ENCODE measurements around the gene TENM4.

The TENM4 gene

GRCh38 chr11:79434283-79434682, 6.5 kb downstream of the TENM4 start:
- TF ChIP-seq CTCF (IDR thresholded peaks at IDR 0.05; ENCODE audit: extremely low read depth, insufficient read depth, missing control alignments) = no peak
- in situ Hi-C loops (cut with MboI; ENCODE audit: low pct_unique_long_range_greater_than_20kb, low sequenced_read_pairs, unreplicated experiment) = no loop called here

DNA sequence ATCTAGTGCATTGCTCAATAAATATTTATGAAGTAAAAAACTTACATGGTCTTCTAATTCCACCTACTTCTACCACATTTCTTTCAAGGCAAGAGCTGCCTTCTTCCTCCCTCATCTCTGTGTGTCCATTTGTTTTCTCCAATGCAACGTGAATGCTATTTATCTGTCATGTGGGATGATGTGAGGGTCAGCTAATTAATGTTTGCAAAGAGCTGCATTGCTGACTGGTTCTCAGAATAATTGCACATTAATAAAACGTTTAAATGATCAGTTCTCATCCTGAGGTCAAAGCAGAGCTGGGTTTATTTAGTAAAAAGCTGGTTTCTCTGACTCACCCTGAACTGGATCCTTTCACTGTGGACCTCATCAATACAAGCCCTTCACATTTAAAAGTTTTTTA, 8.7 kb downstream of the TENM4 start:
- in situ Hi-C loops (cut with MboI; ENCODE audit: low pct_unique_long_range_greater_than_20kb, low sequenced_read_pairs, unreplicated experiment) = no loop called here
- TF ChIP-seq CTCF (IDR thresholded peaks at IDR 0.05; ENCODE audit: extremely low read depth, insufficient read depth, missing control alignments) = no peak
- DNase-seq (ENCODE audit: low spot score) = no peak

More at GRCh38 chr11:79434283-79434682, 6.5 kb downstream of the TENM4 start:
- DNase-seq (ENCODE audit: low spot score) = peak; percentile 29

- no peak for DNase-seq (ENCODE audit: low spot score)
- no peak for TF ChIP-seq CTCF (IDR thresholded peaks at IDR 0.05; ENCODE audit: extremely low read depth, insufficient read depth, missing control alignments)
- in situ Hi-C loops (cut with MboI; ENCODE audit: low pct_unique_long_range_greater_than_20kb, low sequenced_read_pairs, unreplicated experiment) = no loop called here
Observed at GRCh38 chr11:79431535-79431934, 9.3 kb downstream of the TENM4 start.

GRCh38 chr11:79430280-79430679, 10.6 kb downstream of the TENM4 start:
- no peak for DNase-seq (ENCODE audit: low spot score)
- TF ChIP-seq CTCF (IDR thresholded peaks at IDR 0.05; ENCODE audit: extremely low read depth, insufficient read depth, missing control alignments) = no peak
- in situ Hi-C loops (cut with MboI; ENCODE audit: low pct_unique_long_range_greater_than_20kb, low sequenced_read_pairs, unreplicated experiment) = no loop called here

DNA sequence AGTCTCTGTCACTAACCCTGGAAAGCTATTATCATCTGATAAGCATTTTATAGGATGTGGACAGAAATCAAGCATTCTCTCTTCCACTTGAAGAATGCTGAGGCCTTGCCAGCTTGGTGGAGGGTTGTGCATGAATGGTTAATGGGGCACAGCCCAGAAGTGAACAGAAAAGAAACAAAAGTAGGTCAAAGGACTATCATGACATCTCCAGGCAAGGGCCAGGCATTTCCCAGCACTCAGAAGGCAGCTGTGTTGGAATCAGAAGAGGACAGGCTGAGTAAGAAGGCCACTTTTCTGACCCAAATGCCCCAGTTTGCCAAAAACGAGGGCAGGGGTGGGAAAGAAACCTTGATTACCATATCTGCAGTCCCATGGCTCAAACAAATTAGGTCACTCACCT, 12.4 kb downstream of the TENM4 start:
- DNase-seq (ENCODE audit: low spot score) = no peak
- no peak for TF ChIP-seq CTCF (IDR thresholded peaks at IDR 0.05; ENCODE audit: extremely low read depth, insufficient read depth, missing control alignments)
- in situ Hi-C loops (cut with MboI; ENCODE audit: low pct_unique_long_range_greater_than_20kb, low sequenced_read_pairs, unreplicated experiment) = no loop called here

GRCh38 chr11:79427611-79428327, 13.1 kb downstream of the TENM4 start:
- no peak for DNase-seq (ENCODE audit: low spot score)
- in situ Hi-C loops (cut with MboI; ENCODE audit: low pct_unique_long_range_greater_than_20kb, low sequenced_read_pairs, unreplicated experiment) = no loop called here
- no peak for TF ChIP-seq CTCF (IDR thresholded peaks at IDR 0.05; ENCODE audit: extremely low read depth, insufficient read depth, missing control alignments)
